ENCODE data around the gene HPS3.
A peak's percentile ranks its signal among the peaks of the same experiment; 100 is the strongest.

The HPS3 gene

DNA sequence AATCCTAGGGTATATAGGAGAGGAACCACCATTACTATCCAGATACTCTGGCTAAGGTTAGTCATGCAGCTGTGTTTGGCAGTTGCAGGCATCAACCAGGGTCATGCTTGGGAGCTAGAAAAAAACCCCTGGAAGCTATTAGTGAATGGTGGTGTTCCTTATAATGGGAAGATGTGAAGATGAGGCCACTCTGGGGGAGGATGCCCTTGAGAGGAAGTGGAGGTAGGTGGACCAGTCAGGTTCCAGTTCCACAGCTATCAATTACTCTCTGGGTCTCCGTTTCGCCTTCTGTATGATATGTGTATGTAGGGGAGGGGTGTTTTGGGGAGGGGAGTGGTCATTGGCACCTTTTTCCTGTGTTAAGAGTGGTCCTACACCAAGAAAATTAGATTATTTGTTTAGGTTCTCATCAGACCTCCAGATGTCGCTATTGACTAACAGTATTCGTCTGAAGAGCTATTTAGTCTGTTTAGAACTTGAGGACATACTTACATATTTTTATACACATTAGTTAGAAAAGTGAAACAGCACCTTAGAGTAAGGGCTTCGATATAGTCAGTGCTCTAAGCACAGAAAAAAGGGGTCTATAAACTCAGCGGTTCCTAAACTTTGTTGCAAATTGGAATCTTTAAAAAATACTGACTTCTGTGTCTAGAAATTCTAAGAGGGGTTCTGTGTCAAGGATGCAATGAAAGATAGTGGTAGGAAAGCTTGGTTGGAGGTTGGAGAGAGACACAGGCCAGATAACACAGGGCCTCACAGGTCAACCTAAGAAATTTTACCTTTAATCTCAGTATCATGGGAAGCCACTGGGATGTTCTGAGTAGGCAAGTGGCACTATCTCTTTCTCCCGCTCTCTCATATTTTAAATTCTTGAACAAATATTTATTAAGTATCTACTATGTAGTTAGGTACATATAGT lies 9.1 kb upstream of the HPS3 start:
- DNase-seq, result no peak

DNA sequence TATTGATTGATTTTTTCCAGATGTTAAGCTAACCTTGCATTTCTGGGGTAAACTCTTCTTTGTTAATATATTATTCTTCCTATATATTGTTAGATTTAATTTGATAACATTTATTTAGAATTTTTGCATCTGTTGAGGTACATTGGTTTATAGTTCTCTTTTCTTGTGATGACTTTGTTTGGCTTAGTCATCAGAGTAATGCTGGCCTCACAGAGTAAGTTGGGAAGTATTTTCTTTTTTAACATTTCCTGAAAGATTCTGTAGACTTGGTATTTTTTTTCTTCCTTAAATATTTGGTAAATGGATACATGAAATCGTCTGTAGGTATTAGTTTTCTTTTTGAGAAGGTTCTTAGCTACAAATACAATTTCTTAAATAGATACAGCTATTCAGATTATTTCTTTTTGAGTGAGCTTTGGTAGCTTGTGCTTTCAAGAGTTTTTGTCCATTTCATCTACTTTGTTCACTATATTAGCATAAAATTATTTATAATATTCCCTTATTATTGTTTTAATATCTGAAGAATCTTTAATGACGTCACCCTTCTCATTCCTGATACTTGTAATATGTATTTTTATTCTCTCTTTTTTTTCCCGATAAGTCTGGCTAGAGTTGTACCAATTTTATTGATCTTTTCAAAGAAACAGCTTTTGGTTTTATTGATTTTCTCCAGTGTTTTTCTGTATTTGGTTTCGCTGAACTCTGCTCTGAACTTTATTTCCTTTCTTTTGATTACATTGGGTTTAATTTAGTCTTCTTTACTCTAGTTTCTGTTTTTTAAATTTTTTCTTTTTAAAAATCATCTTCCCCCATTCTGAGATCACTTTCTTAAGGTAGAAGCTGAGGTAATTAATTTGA lies 6.5 kb upstream of the HPS3 start:
- no peak for DNase-seq

GRCh38 chr3:149128821-149129220 lies 617 bp upstream of the HPS3 start:
- DNase-seq, result no peak

DNA sequence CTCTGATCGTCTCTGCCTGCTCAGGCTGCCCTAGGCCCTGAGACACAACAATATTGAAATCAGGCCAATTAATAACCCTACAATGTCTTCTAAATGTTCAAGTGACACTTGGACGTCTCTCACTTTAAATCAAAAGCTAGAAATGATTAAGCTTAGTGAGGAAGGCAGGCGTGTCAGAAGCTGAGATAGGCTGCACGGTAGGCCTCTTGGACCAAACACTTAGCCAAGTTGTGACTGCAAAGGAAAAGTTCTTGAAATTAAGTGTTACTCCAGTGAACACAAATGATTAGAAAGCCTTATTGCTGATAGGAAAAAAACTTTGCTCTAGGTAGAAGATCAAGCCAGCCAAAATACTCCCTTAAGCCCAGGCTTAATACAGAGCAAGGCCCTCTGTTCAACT lies 2.2 kb downstream of the HPS3 start:
- no peak for DNase-seq

- DNase-seq, result no peak
Observed at GRCh38 chr3:149134575-149134974, 5.1 kb downstream of the HPS3 start.

- no peak for DNase-seq
Observed at GRCh38 chr3:149142682-149143081, 13.2 kb downstream of the HPS3 start.

DNA sequence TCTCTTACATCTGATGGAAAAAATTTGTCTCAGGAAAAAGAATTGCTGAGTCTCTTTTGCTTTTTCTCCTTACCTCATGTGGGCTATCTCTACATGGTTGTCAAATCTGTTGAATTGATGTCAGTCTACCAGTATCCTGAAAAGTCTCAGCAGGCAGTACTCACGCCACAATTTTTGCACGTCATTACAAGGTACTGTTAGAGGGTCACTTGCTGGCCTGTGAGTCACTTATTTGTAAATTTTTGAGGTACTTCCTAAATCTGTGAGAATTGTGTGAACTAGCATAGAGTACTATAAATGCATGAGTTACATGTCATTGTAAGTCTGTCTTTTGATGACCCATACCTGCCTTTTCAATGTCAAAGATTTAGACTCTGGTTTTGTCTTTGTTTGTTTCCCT lies 15.9 kb downstream of the HPS3 start:
- peak; percentile 40 for DNase-seq

- peak; percentile 33 for DNase-seq
Observed at GRCh38 chr3:149145974-149146373, 16.5 kb downstream of the HPS3 start.

GRCh38 chr3:149150436-149150835 lies 21.0 kb downstream of the HPS3 start:
- DNase-seq, result no peak

DNA sequence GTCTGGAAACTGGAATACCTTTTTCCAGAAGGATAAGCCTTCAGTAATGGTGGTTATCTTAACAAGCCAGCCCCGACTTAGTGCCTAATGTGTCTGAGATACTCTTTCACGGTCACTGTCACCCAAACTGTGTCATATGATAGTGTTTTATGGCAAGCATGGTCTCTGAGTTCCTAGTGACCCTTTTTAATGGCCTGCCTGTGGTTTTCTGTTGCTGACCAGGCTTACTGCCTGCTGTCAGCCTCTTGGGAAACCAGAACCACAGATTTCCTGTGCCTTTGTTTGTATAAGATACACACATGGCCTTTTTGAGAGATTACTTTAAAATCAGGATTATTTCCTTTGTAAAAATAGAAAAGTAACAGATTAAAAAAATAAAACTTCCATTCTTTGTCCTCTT lies 22.4 kb downstream of the HPS3 start:
- DNase-seq, result no peak

GRCh38 chr3:149152420-149152819 lies 23.0 kb downstream of the HPS3 start:
- no peak for DNase-seq

- no peak for DNase-seq
Observed at GRCh38 chr3:149153402-149153801, 24.0 kb downstream of the HPS3 start.

- no peak for DNase-seq
Observed at GRCh38 chr3:149160754-149161300, 31.4 kb downstream of the HPS3 start.

GRCh38 chr3:149162007-149162406 lies 32.6 kb downstream of the HPS3 start:
- DNase-seq, result no peak

DNA sequence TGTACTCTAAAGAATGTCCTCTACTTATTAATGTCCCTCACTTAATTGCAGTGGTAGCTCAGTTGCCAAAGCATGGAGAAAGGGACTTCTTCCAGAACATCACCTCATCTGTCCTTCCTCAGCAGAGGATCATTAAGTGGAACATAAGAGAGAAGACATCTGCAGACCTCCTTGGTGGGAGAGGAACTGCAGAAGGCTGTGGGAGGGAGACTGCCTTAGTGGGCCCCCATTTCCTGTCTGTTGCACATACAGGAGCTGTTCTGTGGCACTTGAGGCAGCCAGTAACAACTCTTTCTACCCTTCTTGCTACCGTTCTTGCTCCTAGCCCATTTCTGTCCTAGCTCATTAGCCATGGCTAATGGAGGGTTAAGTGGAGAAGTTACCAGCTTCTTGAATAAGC lies 33.6 kb downstream of the HPS3 start:
- no peak for DNase-seq

DNA sequence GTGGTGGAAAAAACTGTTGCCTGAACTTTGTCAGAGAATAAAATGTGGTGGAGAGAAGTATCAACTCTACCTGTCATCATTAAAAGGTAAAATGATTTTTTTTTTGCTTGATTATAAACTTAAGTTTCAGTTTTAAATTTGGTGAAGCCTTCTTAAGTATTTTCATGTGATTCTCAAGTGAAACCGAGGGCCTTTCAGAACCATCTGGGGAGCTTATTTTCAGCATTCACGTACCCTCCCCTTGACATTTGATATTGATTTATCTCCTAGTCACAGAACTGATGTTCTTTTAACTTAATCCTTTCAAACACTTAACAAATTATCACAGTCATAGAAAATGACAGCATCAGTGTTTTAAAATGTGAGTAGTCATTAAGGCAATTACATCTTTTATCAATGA lies 38.5 kb downstream of the HPS3 start:
- DNase-seq, result no peak

DNA sequence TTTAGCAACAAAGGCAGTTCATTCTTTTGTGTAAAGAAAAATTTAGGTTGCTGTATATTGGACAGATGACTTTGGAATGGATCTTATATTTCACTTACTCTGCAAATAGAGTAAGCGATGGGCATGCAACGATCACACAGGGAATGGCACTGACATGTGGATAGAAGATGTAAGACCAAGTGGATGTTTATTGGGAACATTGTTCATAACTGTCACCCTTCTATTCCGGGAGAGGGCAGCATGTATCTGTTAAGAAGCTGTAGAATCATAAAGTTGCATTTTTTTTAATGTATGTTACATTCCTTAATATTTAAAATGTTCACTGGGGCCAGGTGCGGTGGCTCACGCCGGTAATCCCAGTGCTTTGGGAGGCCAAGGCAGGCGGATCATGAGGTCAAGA lies 41.2 kb downstream of the HPS3 start:
- DNase-seq, result no peak

DNA sequence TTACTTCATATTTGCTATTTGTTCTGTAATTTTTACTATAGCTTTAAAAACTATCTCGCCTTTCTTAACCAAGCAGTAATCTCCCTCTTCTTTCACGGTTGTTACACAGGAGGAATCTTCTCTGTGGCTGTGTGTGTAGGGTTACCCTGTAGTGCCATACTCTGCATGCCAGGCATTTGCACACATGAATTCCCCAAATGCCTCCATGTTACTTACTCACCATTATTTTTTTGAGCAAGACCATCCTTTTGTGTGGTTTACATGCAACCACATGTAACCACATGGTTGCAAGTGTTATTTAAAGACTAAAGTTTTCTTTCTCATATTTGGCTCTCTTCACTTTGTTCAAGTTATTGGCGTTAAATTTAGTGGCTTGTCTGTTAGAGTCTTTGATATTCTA lies 45.5 kb downstream of the HPS3 start:
- no peak for DNase-seq

DNA sequence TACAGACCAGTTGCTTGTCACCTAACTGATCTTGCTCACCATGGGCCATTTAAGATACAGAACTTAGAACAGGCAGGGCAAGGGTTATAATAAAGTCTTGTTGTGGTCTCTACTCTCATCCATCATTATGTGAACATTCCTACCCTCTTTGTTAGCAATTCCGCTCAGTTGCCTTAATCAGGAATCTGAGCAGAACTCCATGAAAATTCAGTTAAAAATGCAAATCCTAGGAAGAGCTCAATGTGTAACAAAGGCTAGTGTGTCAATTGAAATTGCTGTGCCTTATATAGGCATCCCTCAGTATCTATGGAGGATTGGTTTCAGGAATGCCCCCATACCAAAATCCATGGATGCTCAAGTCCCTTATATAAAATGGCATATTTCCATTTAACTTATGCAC lies 47.7 kb downstream of the HPS3 start:
- DNase-seq, result no peak

DNA sequence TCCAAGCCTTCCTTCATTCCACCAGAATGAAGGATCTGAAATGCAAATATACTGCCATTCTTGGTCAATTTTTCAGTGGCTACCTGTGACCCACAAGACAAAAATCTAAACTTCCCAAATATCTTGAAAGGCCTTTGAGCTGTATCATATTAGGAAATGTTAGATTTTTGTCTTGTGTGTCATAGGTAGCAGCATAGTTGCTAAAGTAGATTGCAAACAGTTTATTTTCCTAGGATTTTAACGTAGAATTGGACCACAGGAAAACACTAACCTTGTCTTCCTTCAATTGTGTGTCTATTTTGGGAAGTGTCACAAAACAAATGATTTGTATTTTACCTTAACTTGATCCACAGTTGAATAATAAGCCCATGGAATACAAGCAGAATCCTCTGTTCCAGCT lies 49.8 kb downstream of the HPS3 start:
- no peak for DNase-seq

DNA sequence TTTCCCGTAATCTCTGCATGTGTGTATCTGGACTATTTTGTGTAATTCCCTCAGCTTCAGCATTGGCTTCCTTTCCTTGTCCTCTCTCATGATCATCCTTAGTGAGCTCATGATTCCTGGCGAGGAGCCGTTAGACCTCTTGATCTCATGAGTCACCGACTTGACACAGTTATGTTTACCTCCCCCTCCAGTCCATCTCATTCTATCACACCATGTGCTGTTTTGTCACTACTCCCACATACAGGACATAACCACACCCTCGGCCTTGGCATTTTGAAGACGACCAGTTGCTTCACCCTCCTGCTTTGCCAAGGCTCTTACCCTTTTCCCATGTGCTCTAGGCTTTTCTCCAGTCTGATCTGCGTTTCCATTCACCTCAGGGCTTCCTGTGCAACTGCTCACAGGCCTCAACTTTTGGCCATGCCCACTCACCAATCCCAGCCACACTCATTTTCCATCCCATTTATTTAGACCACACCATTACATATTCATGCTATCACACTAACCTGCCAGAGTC lies 50.7 kb downstream of the HPS3 start:
- no peak for DNase-seq

DNA sequence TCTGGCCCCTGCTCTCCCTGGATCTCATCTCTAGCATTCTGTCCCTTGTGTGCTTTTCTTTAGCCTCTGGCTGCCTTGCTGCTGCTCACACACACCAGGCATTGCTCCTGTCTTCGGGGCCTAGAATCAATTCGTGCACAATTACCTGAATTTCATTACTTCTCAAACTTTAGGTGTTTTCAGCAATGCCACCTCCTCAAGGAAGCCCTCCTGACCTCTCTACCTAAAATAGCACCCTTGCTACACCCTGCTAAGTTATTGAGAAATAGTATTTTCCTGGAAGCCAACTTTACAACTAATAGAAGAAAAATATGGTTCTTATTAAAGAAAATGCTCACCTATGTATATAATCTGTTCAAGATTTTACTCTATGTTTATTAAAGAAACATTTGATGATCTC lies 51.7 kb downstream of the HPS3 start:
- DNase-seq, result no peak

GRCh38 chr3:149186219-149186618 lies 56.8 kb downstream of the HPS3 start:
- no peak for DNase-seq

DNA sequence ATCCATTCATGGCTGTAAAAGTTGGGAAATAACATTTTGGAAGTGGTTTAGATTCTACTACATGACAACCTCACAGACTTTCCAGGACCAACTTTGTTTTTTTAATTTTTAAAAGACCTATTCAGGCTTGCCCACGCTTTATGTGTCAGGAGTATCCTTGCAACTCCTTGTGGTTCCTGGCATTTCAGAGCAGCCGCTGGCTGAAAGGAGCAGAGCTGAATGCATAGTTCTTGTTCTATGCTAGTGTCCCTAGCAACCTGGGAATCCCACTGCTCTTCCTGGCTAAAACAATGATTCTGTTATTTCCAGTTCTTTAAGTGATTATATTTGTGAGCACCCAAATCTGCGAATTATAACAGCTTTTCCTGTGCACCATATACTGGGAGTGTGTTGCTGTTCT lies 57.3 kb downstream of the HPS3 start:
- no peak for DNase-seq
